Stromal cell of bone marrow (primary cell): ENCODE measurements around the gene LDLR.
"Not testable (repeated sequence)": the region's sequence is repeated elsewhere in the genome, so short reads cannot be mapped to it uniquely, and the experiment has no call there.

Experiments
- DNase-seq: peaks from one replicate; pipeline ENCODE4 v3.0.0-alpha.2; 2012; ENCODE audit warnings: low read depth

Gene LDLR

GRCh38 chr19:11174336-11174735, 85.1 kb downstream of the LDLR start:
- no peak for DNase-seq

- DNase-seq, result no peak
These were observed 86.7 kb downstream of the LDLR start for GRCh38 chr19:11175920-11176319.

- no peak for DNase-seq
These were observed 87.4 kb downstream of the LDLR start for GRCh38 chr19:11176466-11177193.

GRCh38 chr19:11177592-11177991, 88.3 kb downstream of the LDLR start:
- DNase-seq, result no peak

- not testable (repeated sequence) for DNase-seq
These were observed 89.8 kb downstream of the LDLR start for GRCh38 chr19:11179145-11179465.

GRCh38 chr19:11179716-11180297, 90.5 kb downstream of the LDLR start:
- DNase-seq, result no peak

GRCh38 chr19:11180346-11180745, 91.1 kb downstream of the LDLR start:
- no peak for DNase-seq

- not testable (repeated sequence) for DNase-seq
These were observed 91.7 kb downstream of the LDLR start for GRCh38 chr19:11180975-11181374.

- DNase-seq, result no peak
These were observed 92.2 kb downstream of the LDLR start for GRCh38 chr19:11181488-11181887.
